Omental fat pad (tissue), 4 donors: ENCODE results near the gene AGPAT3. TPM values are rescaled to one million over a fixed set of nuclear protein-coding genes. Genes with fewer than 3 reads are reported as not detected.

Experiments used
- ATAC-seq: fragments of 150-250 bp; one replicate; pipeline ENCODE4 v1.9.1; 2016; ENCODE audit warnings: mild to moderate bottlenecking, moderate library complexity; ENCODE audit not compliant: low FRiP score
- DNase-seq: peaks from one replicate; pipeline ENCODE4 v3.0.0-alpha.2; 2019; ENCODE audit warnings: low spot score
- CTCF ChIP-seq, 3 donors: fragments of 450-650 bp; IDR thresholded peaks; one replicate each; pipeline ENCODE4 v1.5.1; 2016 to 2017; ENCODE audit warnings: antibody characterized with exemption in 3 of 3, mild to moderate bottlenecking in 3 of 3, moderate library complexity in 2 of 3
- total RNA-seq, 4 donors: library from RNA; depleted of rRNA; stranded (reverse); fragments of >200 nt; gene quantifications; one replicate each; pipeline ENCODE4 v1.1.0, GENCODE V29; 2016

The AGPAT3 gene
- total RNA-seq, 4 donors from 2014 or later, result 29.7 to 47.0 (median 43.3) TPM

GRCh38 chr21:43978060-43978459, 113.0 kb downstream of the AGPAT3 start:
- TF ChIP-seq CTCF (IDR thresholded peaks at IDR 0.05), result no peak
- no peak for ATAC-seq
- no peak for DNase-seq

- DNase-seq (no peak), ATAC-seq (no peak)
- TF ChIP-seq CTCF (IDR thresholded peaks at IDR 0.05), result no peak
These were observed 114.6 kb downstream of the AGPAT3 start for GRCh38 chr21:43979654-43980053.

DNA sequence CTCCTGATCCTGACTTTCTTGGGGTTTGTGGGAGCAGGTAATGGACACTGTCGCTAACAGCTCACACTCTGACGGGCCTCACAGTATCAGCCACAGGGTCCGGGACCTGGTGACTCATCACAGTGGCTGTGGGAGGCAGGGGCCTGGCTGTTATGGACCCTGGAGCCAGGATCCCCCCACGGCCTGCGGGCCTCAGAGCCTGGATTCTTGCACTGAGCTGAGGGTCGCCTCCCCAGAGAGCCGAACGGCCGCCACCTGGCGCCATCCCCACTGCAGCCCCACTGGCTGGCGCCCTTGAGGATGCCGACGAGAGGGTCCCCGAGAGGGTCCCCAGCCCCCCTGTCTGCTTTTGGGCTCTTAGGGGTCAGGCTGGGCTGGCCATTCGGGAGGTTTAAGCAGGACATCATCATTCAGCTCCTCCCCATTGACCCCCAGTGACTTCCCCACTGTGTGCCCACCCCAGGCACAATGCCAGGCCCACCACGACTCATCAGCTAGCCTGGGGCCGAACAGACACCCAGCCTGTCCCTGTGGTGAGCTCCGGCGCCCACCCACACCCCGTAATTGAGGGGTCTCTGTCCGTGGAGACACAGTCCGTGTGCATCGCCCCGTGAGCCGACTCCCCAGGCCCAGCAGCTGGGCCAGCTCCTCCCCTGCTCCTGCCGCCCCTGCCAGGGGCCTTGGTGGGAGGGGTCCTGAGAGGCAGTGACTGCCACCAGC, 116.3 kb downstream of the AGPAT3 start:
- no peak for TF ChIP-seq CTCF (IDR thresholded peaks at IDR 0.05)
- peak; percentile 11 for ATAC-seq
- DNase-seq, result no peak

DNA sequence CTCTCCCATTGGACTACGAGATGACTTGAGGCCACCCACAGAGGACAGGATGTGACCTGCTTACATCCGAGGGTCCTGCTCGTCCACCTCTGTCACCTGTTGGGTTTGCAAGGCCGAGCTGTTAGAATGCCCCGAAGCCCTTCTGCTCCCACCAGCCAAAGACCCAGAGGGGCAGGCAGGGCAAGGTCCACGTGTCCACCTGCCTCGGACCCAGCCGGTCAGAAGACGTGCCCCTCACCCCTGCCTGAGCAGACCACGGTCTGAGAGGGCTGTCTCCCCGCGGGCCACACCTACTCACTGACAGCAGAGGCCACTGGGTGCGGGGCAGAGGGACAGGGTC, 116.8 kb downstream of the AGPAT3 start:
- no peak for TF ChIP-seq CTCF (IDR thresholded peaks at IDR 0.05)
- ATAC-seq (no peak), DNase-seq (no peak)

DNA sequence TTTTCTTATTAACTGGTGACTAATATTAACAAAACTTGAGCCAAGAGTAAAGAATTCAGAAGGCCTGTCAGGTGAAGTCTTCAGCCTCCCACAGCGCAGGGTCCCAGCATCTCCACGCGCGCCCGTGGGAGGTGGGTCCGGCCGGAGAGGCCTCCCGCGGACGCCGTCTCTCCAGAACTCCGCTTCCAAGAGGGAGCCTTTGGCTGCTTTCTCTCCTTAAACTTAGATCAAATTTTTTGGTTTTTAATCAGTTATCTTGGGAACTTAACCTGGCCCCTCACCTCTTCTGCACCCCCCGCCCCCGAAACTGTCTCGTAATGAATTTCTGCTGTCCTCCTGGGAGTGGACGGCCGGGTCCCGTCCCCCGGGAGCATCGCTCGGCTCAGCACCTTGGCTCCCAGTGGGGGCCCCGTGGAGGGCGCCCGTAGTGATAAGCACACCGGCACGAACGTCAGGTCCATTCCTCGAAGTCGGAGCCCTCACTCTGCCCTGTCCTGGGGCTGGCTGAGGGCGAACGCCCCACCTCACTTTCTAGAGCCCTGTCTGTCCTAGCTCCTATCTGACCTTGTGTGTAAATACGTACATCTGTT, 117.6 kb downstream of the AGPAT3 start:
- DNase-seq (no peak), ATAC-seq (no peak)
- no peak for TF ChIP-seq CTCF (IDR thresholded peaks at IDR 0.05)

GRCh38 chr21:43983390-43983789, 118.4 kb downstream of the AGPAT3 start:
- TF ChIP-seq CTCF (IDR thresholded peaks at IDR 0.05), result no peak
- ATAC-seq, result no peak
- DNase-seq, result no peak

GRCh38 chr21:43983860-43984420, 118.9 kb downstream of the AGPAT3 start:
- TF ChIP-seq CTCF (IDR thresholded peaks at IDR 0.05), result no peak
- DNase-seq (no peak), ATAC-seq (no peak)
